GM15510 (cell line): Measurements from ENCODE around the gene RASGRF2.

Experiments
- POLR2A ChIP-seq: IDR thresholded peaks from 3 replicates; pipeline ENCODE4 v1.6.1; 2011; ENCODE audit warnings: borderline replicate concordance; ENCODE audit not compliant: insufficient read length; ENCODE audit errors: extremely low read depth

RASGRF2 gene

DNA sequence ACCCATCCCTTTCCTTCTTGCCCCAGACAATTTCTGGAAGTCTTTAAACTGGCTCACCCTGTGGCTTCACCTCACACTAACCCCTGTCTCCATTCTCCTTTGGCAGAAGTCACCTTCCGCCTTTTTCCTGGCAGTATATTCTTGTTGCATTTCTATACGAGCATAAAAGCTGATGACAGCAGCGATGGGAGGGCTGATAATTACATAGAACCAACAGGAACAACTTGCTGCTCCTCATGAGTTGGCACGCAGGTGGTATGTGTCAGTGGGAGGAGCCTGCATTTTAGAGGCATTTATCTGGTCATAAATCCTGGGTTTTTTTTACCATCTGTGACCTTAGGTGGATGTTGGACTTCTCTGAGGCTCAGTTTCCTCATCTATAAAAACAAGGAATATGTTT, 211.6 kb downstream of the RASGRF2 start:
- no peak for TF ChIP-seq POLR2A

DNA sequence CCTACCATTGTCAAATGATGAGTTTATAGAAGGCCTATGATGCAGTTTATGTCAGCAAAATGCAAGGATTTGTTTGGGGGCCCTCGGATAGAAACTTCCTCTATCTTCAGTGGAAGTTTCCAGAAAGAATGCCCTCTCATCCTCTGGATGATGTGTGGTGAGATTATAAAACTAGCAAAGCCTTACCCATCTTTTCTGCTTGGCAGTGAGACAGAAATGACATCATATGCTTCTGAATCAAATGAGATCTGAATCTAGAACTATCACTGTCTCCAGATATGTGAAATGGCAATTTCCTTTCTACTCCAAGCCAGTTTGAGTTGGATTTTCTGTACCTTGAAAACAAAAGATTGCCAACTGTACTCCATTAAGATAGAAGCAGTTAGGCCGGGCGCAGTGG, 212.5 kb downstream of the RASGRF2 start:
- TF ChIP-seq POLR2A: no peak

DNA sequence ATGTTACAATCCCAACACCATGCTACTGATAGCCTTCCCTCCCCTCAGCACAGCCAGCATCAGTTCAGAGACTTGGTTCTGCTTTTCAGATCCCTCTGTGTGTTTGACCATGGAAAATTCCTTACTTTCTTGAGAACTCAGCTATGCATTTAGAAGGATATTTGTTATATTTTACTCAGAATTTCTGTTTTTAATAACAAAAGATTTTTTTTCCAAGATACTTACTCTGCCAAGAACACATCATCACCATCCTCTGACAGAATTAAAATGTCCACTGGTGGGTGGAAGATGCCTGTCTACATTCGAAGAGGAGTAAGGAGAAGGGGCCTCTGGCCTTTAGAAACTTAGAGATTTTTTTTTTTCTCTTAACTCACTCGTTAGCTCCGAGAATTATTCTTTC, 216.9 kb downstream of the RASGRF2 start:
- TF ChIP-seq POLR2A: no peak

DNA sequence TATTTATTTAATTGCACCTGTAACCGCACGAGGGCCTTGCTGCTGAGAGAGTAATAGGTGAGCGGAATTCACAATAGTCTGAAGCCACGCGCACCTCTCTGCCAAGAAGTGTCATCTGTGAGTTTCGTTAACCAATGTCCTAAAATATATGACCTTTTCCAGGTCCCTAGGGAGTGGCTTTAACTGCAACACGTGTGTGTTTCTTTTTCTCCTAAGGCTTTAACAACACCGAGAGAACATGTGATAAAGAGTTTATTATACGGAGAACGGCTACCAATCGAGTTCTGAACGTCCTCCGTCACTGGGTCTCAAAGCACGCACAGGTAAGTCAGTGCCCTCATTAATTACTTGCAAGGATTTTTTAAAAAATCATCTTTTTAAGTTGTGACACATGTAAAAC, 219.8 kb downstream of the RASGRF2 start:
- no peak for TF ChIP-seq POLR2A

DNA sequence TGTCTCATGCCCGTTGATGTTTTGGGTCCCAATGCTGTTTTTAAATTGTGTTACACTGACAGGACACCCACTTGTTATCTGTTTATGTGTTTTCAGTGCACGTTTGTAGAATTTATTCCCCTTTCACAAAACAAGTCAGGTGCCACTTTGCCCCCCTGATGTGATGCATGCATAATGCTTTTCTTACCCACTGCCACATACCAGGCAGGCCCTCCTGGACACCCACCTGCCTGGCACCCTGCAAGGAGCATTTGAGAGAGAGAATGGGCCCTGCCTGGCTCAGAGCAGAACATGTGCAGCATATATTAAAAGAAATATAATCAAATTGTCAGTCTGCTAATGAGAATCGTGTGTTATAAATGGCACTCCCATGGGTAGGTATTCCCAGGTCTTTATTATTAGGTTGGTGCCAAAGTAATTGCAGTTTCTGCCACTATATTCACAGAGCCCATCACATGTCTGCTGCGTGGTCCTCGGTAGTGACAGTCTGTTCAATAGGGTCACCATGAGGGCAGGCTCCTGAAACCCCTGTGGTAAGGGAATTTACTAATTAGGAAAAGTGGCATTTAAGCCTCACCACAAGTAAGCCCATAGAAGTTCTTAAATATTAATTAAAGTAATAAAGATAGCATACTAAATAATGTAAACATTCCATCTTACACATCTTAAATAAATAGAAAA, 220.8 kb downstream of the RASGRF2 start:
- TF ChIP-seq POLR2A: no peak

DNA sequence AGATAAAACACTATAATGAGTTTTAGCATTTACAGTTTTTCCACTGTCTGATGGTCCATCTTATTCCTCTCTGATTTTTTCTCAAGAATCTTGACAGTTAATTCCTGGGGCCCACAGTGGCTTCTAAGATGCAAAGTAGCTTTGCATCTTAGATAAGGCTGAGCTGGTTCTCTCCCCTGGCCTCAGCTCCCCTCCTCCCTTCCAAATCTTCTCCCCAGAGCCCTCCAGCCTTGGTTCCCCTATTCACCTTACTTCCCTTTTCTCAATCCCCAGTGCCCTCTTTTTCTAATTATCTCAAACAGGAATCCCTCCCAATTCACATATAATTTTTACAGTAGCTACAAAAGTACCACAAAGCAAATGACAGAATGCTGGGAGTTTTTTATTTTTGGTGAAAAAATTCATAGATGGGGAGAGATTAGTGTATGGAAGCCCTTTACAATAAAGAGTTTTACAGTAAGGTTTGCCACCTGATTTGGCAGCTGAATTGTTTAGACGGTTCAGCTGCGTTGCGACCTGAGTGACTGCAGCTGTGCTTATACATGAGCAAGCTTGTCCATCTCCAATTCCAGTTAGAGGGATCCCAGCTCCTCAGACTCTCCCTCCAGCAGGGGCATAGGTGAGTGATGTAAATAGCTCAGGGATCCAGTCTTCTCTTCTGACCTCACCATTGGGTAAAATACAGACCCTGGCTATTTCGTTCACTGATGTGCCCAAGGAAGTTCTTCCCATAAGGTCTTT, 221.6 kb downstream of the RASGRF2 start:
- no peak for TF ChIP-seq POLR2A

DNA sequence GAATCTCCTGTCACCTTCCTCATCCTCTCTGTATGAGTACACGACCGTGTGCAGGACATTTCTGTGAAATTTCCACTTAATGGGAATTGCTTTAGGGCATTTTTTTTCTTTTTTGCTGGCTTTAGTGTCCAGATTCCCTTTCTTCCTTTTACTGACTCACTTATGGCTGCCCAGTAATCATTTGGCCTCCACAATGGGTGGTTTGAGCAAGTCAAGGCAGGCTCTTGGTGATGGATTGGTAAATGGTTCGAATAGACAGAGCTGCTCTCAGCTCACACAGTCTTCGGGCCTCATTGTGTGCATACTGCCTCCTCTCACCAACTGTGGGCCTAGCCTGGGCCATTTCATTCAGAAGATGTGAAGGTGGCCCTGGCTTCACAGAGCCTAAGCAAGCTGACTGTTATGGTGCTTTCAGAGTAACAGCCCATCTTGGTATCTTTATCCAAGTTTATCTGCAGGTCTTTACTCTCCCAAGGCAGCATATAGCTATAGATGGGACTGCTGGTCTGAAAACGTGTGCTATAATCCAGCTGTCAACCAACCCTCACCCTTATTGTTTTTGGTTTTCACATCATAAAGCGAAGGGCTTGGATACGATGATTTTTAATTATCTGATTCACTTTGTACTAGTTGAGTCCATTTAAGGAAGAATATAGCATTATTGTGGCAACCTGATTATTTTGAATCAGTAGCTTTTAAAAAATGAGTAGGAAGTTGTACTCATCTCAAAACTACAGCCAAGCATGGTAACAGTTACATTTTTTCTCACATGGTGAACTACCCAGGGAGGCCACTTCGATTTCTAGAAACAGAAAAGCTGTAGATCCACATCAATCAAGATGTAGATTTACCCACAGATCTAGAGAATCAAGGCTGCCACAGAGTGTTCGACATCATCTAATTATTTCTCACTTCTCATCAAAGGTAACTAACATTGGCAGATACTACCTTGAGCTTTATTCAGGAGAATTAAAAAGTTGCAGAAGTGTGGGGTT, 222.5 kb downstream of the RASGRF2 start:
- TF ChIP-seq POLR2A: no peak

DNA sequence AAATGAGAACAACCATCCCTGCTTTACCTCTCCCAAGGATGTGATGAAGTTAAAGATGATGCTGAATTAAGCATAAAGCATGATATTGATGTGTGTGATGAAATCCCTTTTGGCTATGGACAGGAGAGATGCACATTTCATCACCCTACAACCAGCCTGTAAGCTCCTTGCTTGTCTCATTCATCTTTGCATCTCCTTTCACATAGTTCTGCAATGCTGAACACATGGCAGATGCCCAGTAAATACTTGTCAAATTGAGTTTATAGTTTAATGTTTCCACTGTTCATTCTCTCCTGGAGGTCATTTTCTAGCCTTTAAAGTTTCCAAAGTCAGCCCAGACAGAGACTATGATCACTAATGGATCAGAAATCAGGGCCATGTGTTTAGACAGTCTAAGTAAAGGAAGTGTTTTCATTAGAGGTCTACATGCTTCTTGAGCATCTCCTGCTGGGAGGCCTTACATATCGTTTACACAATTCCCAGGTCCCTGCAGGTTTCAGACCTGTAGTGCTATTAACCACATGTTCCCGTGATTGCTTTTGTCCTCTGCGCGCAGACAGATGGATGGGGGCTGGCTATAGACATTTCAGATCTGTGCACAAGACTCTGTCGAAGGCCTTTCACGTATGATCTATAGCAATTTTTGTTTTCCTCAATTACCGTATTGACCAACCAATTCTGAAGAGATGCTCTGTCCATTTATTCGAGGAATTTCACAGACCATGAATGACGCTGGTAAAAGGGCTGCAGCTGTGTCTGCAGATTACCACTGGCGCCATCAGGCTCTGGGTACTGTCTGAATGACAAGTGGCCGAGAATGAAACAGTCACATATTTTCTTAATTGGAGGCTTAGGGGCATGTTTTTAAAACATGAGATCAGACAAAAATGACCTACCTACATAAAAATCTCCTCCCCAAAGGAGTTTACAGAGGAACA, 223.9 kb downstream of the RASGRF2 start:
- no peak for TF ChIP-seq POLR2A

DNA sequence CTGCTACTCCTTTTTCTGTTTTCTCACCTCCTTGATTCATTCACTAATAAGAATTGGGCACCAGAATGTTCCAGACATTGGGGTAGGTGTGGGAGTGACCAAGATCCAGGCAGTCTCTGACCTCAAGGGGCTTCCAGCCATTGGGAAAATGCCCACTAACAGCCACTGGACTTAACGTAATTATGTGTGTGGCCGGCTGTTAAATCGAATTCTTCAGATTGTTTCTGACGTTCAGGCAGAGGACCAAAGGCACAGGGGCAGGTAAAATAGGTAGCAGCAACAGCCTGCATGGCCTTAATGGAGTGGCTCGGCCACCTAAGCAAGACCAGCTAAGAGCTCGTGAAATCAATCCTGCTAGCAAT, 224.6 kb downstream of the RASGRF2 start:
- TF ChIP-seq POLR2A: no peak

DNA sequence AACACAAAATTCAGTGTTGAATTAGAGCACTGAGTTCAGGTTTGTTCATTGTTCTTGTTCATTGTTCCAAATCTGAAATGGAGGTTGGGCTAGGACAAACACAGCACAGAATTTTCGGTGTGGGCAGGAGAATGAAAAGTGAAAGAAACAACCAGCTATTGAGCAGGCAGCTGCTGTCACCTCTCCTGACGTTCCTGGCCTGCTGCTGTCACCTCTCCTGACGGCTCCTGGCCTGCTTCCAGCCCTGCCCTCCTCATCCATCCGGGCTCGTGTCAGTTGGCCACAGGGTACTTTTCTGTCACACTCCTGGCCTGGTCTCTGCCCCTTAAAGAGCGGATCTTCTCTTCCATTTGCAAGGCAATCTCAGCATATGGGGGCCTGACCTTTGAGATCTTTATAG, 227.7 kb downstream of the RASGRF2 start:
- no peak for TF ChIP-seq POLR2A

DNA sequence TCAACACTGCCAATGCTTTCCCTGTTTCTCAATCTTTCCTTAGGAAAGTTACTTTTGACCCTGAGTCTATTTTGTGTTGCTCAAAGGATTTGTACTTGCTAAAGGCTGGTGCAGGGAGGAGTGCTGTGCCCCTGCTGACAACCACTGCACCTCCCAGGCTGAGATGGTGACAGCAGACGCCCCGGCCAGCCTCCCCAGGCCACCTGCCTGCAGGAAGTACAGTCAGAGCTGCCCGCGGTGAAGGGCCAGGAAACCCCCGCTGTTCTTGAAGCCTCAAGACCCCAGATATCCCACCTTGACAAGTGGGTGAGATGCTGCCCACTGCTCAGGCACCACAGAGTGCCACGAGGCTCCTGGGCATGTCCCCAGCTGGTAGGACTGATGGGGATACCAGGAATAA, 228.8 kb downstream of the RASGRF2 start:
- no peak for TF ChIP-seq POLR2A

DNA sequence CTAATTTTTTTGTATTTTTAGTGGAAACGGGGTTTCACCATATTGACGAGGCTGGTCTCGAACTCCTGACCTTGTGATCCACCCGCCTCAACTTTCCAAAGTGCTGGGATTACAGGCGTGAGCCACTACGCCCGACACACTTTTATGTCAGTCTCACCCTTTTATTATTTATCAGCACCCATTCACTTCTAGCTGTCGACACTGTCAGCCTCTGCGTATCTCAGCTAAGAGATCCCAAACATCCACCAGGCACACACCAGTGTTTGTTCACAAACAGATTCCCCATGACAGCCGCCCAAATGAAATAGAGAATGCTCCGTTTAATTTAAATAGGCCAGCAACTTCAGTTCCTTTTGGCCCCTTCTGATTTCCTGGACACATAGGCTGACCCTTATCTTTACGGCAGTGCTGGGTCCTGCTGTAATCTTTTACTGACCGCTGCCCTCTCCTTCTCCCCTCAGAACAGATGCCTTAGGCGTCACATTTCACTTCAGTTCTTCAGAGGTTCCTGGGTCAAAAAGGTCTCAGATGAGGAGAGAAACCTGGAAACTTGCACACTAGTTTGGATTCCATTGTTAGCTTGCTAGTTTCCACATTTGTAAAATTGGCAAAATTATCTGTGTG, 229.8 kb downstream of the RASGRF2 start:
- TF ChIP-seq POLR2A: no peak

DNA sequence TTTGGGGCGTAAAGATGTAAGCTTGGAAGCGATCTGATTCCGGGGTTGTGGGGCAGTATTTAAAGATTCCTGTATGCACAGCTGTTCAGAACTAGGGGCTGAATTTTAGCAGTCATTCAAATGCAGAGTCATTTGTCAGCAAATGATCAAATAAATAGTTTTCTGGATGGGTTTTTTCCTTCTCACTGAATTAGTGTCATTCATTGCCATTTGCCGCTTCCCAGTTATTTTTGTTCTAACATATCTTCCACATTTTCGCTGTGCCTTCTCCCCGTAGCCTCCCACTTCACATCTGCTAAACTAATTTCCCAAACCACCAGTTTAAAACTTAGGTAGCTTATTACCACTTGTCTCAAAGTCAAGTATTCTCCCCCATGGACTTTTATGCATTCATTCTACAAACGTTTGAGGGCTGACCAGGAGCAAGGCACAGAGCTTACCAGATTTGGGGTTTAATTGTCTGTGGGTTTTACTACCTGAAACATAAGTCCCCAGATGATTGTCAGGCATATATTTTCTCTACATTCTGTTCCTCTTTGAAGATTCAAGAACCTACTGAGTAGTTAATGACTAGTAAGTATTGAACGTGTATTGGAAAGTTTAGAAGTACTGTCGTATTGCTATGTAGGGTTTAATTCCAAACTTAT, 231.7 kb downstream of the RASGRF2 start:
- TF ChIP-seq POLR2A: no peak
